ENCODE measurements around the gene CHST15.

CHST15 gene

DNA sequence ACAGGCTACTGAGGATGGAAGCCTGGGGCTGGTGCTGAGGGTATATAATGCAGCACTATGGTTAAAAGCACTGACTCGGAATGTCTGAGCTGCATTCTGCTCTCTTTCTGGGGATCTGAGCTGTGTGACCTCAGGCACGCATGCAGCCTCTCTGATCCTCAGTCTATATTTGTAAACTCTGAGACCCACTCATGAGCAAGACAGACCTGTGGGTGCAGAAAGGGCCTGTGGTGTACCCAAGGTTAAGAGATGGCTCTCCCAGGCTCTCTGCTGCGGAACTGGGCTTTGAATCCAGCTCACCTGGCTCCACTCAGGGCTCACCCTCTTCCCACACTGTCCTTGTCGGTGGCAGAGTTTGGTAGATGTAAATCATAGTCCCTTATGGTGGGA is 89.9 kb downstream of the CHST15 start:
- H3K4me3 ChIP-seq (ENCODE audit: low read length): no peak overlapping the region
- no peaks in the 10 kb centered on the region for H3K9me2 ChIP-seq (replicated peaks; ENCODE audit: control insufficient read depth, low read length)
- H3K27ac ChIP-seq (ENCODE audit: low read depth, low read length): no peak overlapping the region
- H3F3A ChIP-seq (ENCODE audit: control insufficient read depth, insufficient read depth): no peaks in the 10 kb centered on the region
- H3K4me2 ChIP-seq (ENCODE audit: low read length): no peak overlapping the region
- peaks cover 12% of the 10 kb centered on the region for H3K36me3 ChIP-seq (ENCODE audit: control insufficient read depth, low read length)
- H3K4me1 ChIP-seq (ENCODE audit: control insufficient read depth, low read length): no peaks in the 10 kb centered on the region
- no peak for TF ChIP-seq EZH2phosphoT487 (IDR thresholded peaks at IDR 0.05; ENCODE audit: borderline replicate concordance, low read length)
- TF ChIP-seq, protein P1, sequence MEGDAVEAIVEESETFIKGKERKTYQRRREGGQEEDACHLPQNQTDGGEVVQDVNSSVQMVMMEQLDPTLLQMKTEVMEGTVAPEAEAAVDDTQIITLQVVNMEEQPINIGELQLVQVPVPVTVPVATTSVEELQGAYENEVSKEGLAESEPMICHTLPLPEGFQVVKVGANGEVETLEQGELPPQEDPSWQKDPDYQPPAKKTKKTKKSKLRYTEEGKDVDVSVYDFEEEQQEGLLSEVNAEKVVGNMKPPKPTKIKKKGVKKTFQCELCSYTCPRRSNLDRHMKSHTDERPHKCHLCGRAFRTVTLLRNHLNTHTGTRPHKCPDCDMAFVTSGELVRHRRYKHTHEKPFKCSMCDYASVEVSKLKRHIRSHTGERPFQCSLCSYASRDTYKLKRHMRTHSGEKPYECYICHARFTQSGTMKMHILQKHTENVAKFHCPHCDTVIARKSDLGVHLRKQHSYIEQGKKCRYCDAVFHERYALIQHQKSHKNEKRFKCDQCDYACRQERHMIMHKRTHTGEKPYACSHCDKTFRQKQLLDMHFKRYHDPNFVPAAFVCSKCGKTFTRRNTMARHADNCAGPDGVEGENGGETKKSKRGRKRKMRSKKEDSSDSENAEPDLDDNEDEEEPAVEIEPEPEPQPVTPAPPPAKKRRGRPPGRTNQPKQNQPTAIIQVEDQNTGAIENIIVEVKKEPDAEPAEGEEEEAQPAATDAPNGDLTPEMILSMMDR (IDR thresholded peaks at IDR 0.05; ENCODE audit: low read depth, low read length, poor library complexity, severe bottlenecking): no peak
- no peaks in the 10 kb centered on the region for H3K9me3 ChIP-seq (ENCODE audit: control insufficient read depth, insufficient read depth, low read length)
- no peaks in the 10 kb centered on the region for H3K27me3 ChIP-seq (ENCODE audit: control insufficient read depth, low read length)
- H4K20me1 ChIP-seq (ENCODE audit: control insufficient read depth, insufficient read depth, low read depth, low read length): no peaks in the 10 kb centered on the region
- no peaks in the 10 kb centered on the region for H3K79me2 ChIP-seq (ENCODE audit: control insufficient read depth, low read length)

DNA sequence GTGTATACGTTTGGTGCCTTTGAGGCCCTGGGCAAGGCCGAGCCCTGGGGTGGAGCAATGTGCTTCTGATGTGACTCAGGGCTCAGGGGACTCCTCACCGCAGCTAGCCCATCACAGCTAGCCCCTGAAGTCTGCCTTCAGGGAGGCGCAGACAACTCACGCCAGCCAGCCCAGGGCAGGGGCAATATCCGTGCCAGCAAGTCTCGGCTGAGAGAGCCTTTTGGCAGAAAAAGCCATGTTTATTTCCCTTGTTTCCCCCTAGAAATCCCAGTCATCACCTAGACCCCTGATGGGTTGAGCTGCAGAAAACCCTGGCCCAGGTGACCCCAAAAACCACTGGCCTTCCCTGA is 90.4 kb downstream of the CHST15 start:
- peaks cover 8% of the 10 kb centered on the region; the same call in 1 of the 2 replicates for H3K36me3 ChIP-seq (ENCODE audit: control insufficient read depth, low read length)
- H3K27ac ChIP-seq (ENCODE audit: low read depth, low read length): no peak overlapping the region
- H3K4me1 ChIP-seq (ENCODE audit: control insufficient read depth, low read length): no peaks in the 10 kb centered on the region
- no peaks in the 10 kb centered on the region for H3F3A ChIP-seq (ENCODE audit: control insufficient read depth, insufficient read depth)
- no peaks in the 10 kb centered on the region for H4K20me1 ChIP-seq (ENCODE audit: control insufficient read depth, insufficient read depth, low read depth, low read length)
- no peaks in the 10 kb centered on the region for H3K79me2 ChIP-seq (ENCODE audit: control insufficient read depth, low read length)
- TF ChIP-seq, protein P1 (IDR thresholded peaks at IDR 0.05; ENCODE audit: low read depth, low read length, poor library complexity, severe bottlenecking): no peak
- no peak for TF ChIP-seq EZH2phosphoT487 (IDR thresholded peaks at IDR 0.05; ENCODE audit: borderline replicate concordance, low read length)
- no peaks in the 10 kb centered on the region for H3K9me3 ChIP-seq (ENCODE audit: control insufficient read depth, insufficient read depth, low read length)
- no peak overlapping the region for H3K4me2 ChIP-seq (ENCODE audit: low read length)
- no peaks in the 10 kb centered on the region for H3K27me3 ChIP-seq (ENCODE audit: control insufficient read depth, low read length)
- no peak overlapping the region for H3K4me3 ChIP-seq (ENCODE audit: low read length)
- H3K9me2 ChIP-seq (replicated peaks; ENCODE audit: control insufficient read depth, low read length): no peaks in the 10 kb centered on the region

DNA sequence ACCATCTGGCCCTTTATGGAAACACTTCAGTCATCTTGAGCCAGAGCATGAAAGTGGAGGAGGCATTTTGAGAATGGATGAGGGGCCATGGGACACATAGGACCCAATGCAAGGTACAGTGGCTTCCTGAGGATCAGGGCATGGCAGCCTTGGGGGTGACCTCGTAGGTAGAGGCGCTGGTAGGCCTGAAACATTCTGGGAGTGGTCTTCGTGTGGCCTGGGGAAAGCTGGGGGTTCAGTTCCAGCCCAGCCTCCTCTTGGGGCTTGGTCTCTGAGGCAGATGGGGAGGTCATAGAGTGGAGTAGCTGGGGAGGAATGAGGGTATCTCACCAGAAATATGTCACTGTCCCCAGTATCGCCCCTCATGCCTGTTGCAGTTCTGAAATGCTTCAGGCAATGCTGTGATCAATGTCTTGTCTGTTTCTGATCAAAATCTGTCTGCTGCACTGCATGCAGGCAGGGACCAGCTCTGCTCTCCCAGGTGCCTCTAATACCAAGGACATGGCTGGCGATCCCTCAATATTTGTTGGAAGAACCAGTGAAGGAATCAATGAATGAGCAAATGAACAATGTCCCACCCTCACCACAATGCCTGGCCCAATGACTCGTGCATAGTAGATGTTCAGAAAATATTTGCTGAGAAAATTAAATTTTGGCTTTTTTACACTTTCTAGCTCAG is 90.9 kb downstream of the CHST15 start:
- TF ChIP-seq, protein P1 (IDR thresholded peaks at IDR 0.05; ENCODE audit: low read depth, low read length, poor library complexity, severe bottlenecking): no peak
- TF ChIP-seq EZH2phosphoT487 (IDR thresholded peaks at IDR 0.05; ENCODE audit: borderline replicate concordance, low read length): no peak
- H3K4me2 ChIP-seq (ENCODE audit: low read length): no peak overlapping the region
- no peaks in the 10 kb centered on the region for H3K4me1 ChIP-seq (ENCODE audit: control insufficient read depth, low read length)

More for the DNA sequence above, 90.9 kb downstream of the CHST15 start:
- Histone ChIP-seq H3K4me3 (ENCODE audit: low read length) (no peak overlapping the region), H4K20me1 (ENCODE audit: control insufficient read depth, insufficient read depth, low read depth, low read length) (no peaks in the 10 kb centered on the region), H3K9me3 (ENCODE audit: control insufficient read depth, insufficient read depth, low read length) (no peaks in the 10 kb centered on the region), H3K79me2 (ENCODE audit: control insufficient read depth, low read length) (no peaks in the 10 kb centered on the region), H3K9me2 (replicated peaks; ENCODE audit: control insufficient read depth, low read length) (no peaks in the 10 kb centered on the region), H3K36me3 (ENCODE audit: control insufficient read depth, low read length) (peaks cover 8% of the 10 kb centered on the region; the same call in 1 of the 2 replicates), H3K27ac (ENCODE audit: low read depth, low read length) (no peak overlapping the region), H3F3A (ENCODE audit: control insufficient read depth, insufficient read depth) (no peaks in the 10 kb centered on the region), H3K27me3 (ENCODE audit: control insufficient read depth, low read length) (no peaks in the 10 kb centered on the region)
